ENCODE data around the gene PRKAG3. TPM values are rescaled to one million over a fixed set of nuclear protein-coding genes. Genes with fewer than 3 reads are reported as not detected.

The PRKAG3 gene
- total RNA-seq (2021) (not detected in 2 replicates), Bru-seq, nascent RNA (not detected), BruChase-seq, experiment 1, labeled RNA remaining after a 2-hour chase (not detected), BruChase-seq, experiment 2, labeled RNA remaining after a 6-hour chase (not detected)
- long read RNA-seq, result 0 reads

- Histone ChIP-seq H3K4me1 (replicated peaks; ENCODE audit: insufficient read depth) (peaks cover 50% of the 10 kb centered on the region), H3K36me3 (ENCODE audit: low read depth) (no peaks in the 10 kb centered on the region), H3K9me2 (ENCODE audit: insufficient read depth) (no peaks in the 10 kb centered on the region), H3K9me3 (ENCODE audit: insufficient read depth, low read depth) (no peaks in the 10 kb centered on the region), H3K4me3 (no peak within 1 kb of the TSS), H3K27ac (no peak within 1 kb of the TSS), H3K27me3 (ENCODE audit: insufficient read depth, low read depth) (no peaks in the 10 kb centered on the region; the same call in 1 of the 2 replicates), H3F3A (ENCODE audit: insufficient read depth, low read depth) (peaks cover 22% of the 10 kb centered on the region), H3K4me2 (peak within 1 kb of the TSS; percentile 68), H3K79me2 (ENCODE audit: low read depth) (no peaks in the 10 kb centered on the region), H2AFZ (no peak within 1 kb of the TSS), H4K20me1 (ENCODE audit: insufficient read depth) (no peaks in the 10 kb centered on the region)
- ChIA-PET CTCF (no interaction called here), POLR2A (ENCODE audit: unreplicated experiment) (no interaction called here)
- TF ChIP-seq EZH2 (IDR thresholded peaks at IDR 0.05; ENCODE audit: low read depth), result no peak
- TF ChIP-seq CTCF (conservative IDR thresholded peaks at IDR 0.05), result no peak
- intact Hi-C loops (cut with micrococcal nuclease; ENCODE audit: unreplicated experiment), result no loop called here
- no TSS peak for BruUV-seq (replicated peaks)
- no peak for DNase-seq
These were observed at the start of gene PRKAG3 for GRCh38 chr2:218831378-218831990. PRKAG3 (minus strand) TSS chr2:218831803.

DNA sequence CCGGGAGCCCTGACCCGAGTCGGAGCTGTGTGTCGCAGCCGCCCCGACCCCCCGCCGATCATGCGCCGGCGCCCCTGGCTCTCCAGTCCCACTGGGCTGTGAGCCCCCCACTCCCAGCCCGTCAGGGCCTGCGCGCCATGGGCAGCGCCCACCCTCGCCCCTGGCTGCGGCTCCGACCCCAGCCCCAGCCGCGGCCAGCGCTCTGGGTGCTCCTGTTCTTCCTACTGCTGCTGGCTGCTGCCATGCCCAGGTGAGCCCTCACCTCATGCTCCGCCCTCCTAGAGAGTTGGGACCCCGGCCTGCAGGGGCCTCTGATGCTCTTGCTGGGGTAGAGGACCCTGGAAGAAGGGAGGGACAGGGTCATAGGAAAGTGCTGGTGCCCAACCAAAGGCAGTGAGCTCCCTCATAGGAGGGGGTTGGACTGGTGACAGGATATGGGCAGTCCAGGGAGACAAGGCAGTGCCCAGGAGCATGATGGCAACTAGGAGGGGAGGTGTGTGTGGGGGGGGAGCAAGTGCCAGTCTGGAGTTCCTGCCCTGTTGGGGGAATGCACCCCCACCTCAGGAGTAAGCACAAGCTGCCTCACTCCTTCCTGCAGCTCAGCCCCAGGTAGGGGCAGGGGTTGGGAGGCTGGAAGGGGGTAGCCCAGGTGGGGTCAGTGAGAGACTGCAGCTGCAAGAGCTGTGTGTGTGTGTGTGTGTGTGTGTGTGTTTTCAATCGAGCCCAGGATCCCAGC is 49.4 kb upstream of the PRKAG3 start:
- H3K9me2 ChIP-seq (ENCODE audit: insufficient read depth), result no peaks in the 10 kb centered on the region
- intact Hi-C loops (cut with micrococcal nuclease; ENCODE audit: unreplicated experiment), result loop anchor here (1.0 kb wide), 1 partner anchor 15 kb away; no protein-coding TSS in a partner anchor
- H3K9me3 ChIP-seq (ENCODE audit: insufficient read depth, low read depth), result no peaks in the 10 kb centered on the region
- H4K20me1 ChIP-seq (ENCODE audit: insufficient read depth), result no peaks in the 10 kb centered on the region
- H3K36me3 ChIP-seq (ENCODE audit: low read depth), result no peaks in the 10 kb centered on the region
- POLR2A ChIA-PET (ENCODE audit: unreplicated experiment), result interaction anchor here (0.6 to 0.9 kb wide), 2 partner anchors 13 to 15 kb away, joined by 4 to 7 read pairs; no protein-coding TSS in a partner anchor
- H3F3A ChIP-seq (ENCODE audit: insufficient read depth, low read depth), result no peaks in the 10 kb centered on the region
- H3K4me2 ChIP-seq, result no peak overlapping the region
- H3K4me1 ChIP-seq (replicated peaks; ENCODE audit: insufficient read depth), result 0 out of 2 replicates have a peak, but pooled peaks cover 4% of the 10 kb centered on the region
- CTCF ChIA-PET, result interaction anchor here (1.0 kb wide), 1 partner anchor 17 kb away, joined by 3 read pairs; no protein-coding TSS in a partner anchor
- H3K27ac ChIP-seq, result no peak overlapping the region
- H3K79me2 ChIP-seq (ENCODE audit: low read depth), result no peaks in the 10 kb centered on the region
- no peak overlapping the region for H2AFZ ChIP-seq
- no peak overlapping the region; the same call in 1 of the 2 replicates for H3K4me3 ChIP-seq
- no peak for DNase-seq
- no TSS peak for BruUV-seq (replicated peaks)
- no peaks in the 10 kb centered on the region for H3K27me3 ChIP-seq (ENCODE audit: insufficient read depth, low read depth)
- TF ChIP-seq CTCF (conservative IDR thresholded peaks at IDR 0.05) (no peak), EZH2 (IDR thresholded peaks at IDR 0.05; ENCODE audit: low read depth) (no peak)

DNA sequence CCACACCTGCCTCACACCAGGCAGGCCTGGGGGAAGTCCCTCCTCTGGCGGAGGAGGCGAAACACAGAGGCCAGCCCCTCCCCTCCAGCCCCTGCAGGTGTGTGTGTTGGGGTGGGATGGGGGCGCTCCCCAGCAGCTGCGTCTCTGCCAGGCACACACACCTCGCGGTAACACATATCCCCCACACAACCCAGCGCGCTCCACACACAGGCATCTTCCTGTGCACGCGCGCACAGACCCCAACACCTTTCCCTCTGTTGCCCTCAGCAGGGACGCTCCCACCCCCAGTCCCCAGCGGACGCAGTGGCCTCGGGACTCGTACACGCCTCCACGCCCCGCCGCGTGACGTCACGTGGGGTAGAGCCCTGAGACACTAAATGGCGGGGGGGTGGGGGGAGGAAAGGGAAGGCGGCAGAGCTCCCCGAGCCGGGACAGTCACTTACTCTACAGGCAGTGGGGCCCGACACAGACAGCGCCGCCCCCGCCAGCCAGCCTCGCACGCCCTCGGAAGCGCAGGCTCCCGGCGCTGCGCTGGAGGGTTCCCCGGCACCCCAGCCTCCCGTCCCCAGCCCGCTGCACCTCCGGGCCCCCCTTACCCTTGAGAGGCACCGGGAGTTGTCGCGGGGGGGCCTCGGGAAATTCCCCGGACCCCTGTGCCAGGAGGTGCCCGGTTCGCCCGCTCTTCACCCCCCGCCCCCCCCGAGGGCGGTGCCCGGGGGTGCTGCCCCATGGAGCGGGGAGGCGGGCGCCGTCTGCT is 48.7 kb upstream of the PRKAG3 start, which contains the start of gene WNT10A:
WNT10A (plus strand) TSS at position 751 of the 757 bp plus-strand sequence. CDS start 144 bp downstream, outside the sequence.
- CTCF ChIA-PET, result no interaction called here
- Histone ChIP-seq H2AFZ (peak within 1 kb of the TSS; percentile 60; the same call in 1 of the 2 replicates), H3K36me3 (ENCODE audit: low read depth) (no peaks in the 10 kb centered on the region)

More for the DNA sequence above, 48.7 kb upstream of the PRKAG3 start, which contains the start of gene WNT10A:
- DNase-seq, result peak in 1 of 2 experiments; percentile 37
- Histone ChIP-seq H3K4me2 (peak within 1 kb of the TSS; percentile 73), H3K9me3 (ENCODE audit: insufficient read depth, low read depth) (no peaks in the 10 kb centered on the region), H4K20me1 (ENCODE audit: insufficient read depth) (no peaks in the 10 kb centered on the region), H3K4me1 (replicated peaks; ENCODE audit: insufficient read depth) (0 out of 2 replicates have a peak, but pooled peaks cover 4% of the 10 kb centered on the region), H3K27me3 (ENCODE audit: insufficient read depth, low read depth) (no peaks in the 10 kb centered on the region), H3F3A (ENCODE audit: insufficient read depth, low read depth) (peaks cover 3% of the 10 kb centered on the region; the same call in 1 of the 2 replicates), H3K4me3 (peak within 1 kb of the TSS; percentile 43; the same call in 1 of the 2 replicates), H3K27ac (no peak within 1 kb of the TSS), H3K9me2 (ENCODE audit: insufficient read depth) (no peaks in the 10 kb centered on the region), H3K79me2 (ENCODE audit: low read depth) (no peaks in the 10 kb centered on the region)
- POLR2A ChIA-PET (ENCODE audit: unreplicated experiment), result interaction anchor here (0.9 kb wide), 1 partner anchor 16 kb away, joined by 7 read pairs; no protein-coding TSS in a partner anchor
- BruUV-seq (replicated peaks), result no TSS peak
- no peak for TF ChIP-seq EZH2 (IDR thresholded peaks at IDR 0.05; ENCODE audit: low read depth)
- no peak for TF ChIP-seq CTCF (conservative IDR thresholded peaks at IDR 0.05)
- intact Hi-C loops (cut with micrococcal nuclease; ENCODE audit: unreplicated experiment), result loop anchor here (1.0 kb wide), 1 partner anchor 16 kb away; no protein-coding TSS in a partner anchor
